Upper lobe of right lung (tissue), 1 donor: ENCODE data around the gene ZNF385B. TPM values are rescaled to one million over a fixed set of nuclear protein-coding genes. Genes with fewer than 3 reads are reported as not detected.
A peak's percentile ranks its signal among the peaks of the same experiment; 100 is the strongest.

Experiments
- ATAC-seq: fragments of 200-7000 bp; cut with Tn5 transposase; one replicate; pipeline ENCODE4 v1.9.1; 2020; ENCODE audit warnings: mild to moderate bottlenecking, moderate library complexity
- DNase-seq: peaks from one replicate; pipeline ENCODE4 v3.0.0-alpha.2; 2020
- H3K27ac ChIP-seq: fragments of 200-600 bp; one replicate; pipeline ENCODE4 v1.8.0; 2022
- H3K27me3 ChIP-seq: fragments of 200-600 bp; one replicate; pipeline ENCODE4 v1.8.0; 2022; ENCODE audit warnings: mild to moderate bottlenecking
- H3K36me3 ChIP-seq: fragments of 200-600 bp; one replicate; pipeline ENCODE4 v1.8.0; 2022
- H3K4me1 ChIP-seq: fragments of 200-600 bp; one replicate; pipeline ENCODE4 v1.8.0; 2022
- H3K4me3 ChIP-seq: fragments of 200-600 bp; one replicate; pipeline ENCODE4 v1.8.0; 2022; ENCODE audit warnings: mild to moderate bottlenecking
- H3K9me3 ChIP-seq: fragments of 200-600 bp; one replicate; pipeline ENCODE4 v1.8.0; 2022
- CTCF ChIP-seq: fragments of 200-600 bp; IDR thresholded peaks from one replicate; pipeline ENCODE4 v1.8.0; 2022; ENCODE audit warnings: antibody characterized with exemption
- intact Hi-C: fragments of 100-400 bp; cut with DNase I; formaldehyde crosslinking; loops from one replicate; pipeline ENCODE4 v1.11.0; 2022
- total RNA-seq: library from RNA; stranded (reverse); fragmentation: NEBNext Ultra II Directional; extraction: Animal tissue kit (Norgen Biotek cat#: 25700); gene quantifications from one replicate; pipeline ENCODE4 v1.2.1, GENCODE V29; 2021
- donor health status: DM: no; HTN: yes; CAD: no; lungs with severe emphysema.

The ZNF385B gene
- total RNA-seq, 1 donor from 2014 or later = 62.3 TPM

GRCh38 chr2:179882851-179883806, 21.7 kb upstream of the ZNF385B start:
- intact Hi-C loops = no loop called here
- H3K9me3 ChIP-seq = no peaks in the 10 kb centered on the region
- H3K4me3 ChIP-seq = no peak overlapping the region
- H3K27me3 ChIP-seq = no peaks in the 10 kb centered on the region
- DNase-seq (no peak), ATAC-seq (no peak)
- H3K36me3 ChIP-seq = no peaks in the 10 kb centered on the region
- H3K27ac ChIP-seq = no peak overlapping the region
- no peak for TF ChIP-seq CTCF
- no peaks in the 10 kb centered on the region for H3K4me1 ChIP-seq

GRCh38 chr2:179877601-179878364, 16.4 kb upstream of the ZNF385B start:
- ATAC-seq (no peak), DNase-seq (no peak)
- H3K27me3 ChIP-seq = no peaks in the 10 kb centered on the region
- no peak overlapping the region for H3K4me3 ChIP-seq
- H3K9me3 ChIP-seq = no peaks in the 10 kb centered on the region
- H3K4me1 ChIP-seq = no peaks in the 10 kb centered on the region
- H3K36me3 ChIP-seq = no peaks in the 10 kb centered on the region
- no peak for TF ChIP-seq CTCF
- H3K27ac ChIP-seq = no peak overlapping the region
- intact Hi-C loops = no loop called here

GRCh38 chr2:179876266-179876665, 14.9 kb upstream of the ZNF385B start:
- H3K9me3 ChIP-seq = no peaks in the 10 kb centered on the region
- intact Hi-C loops = no loop called here
- no peak overlapping the region for H3K27ac ChIP-seq
- no peaks in the 10 kb centered on the region for H3K36me3 ChIP-seq
- no peak overlapping the region for H3K4me3 ChIP-seq
- DNase-seq (no peak), ATAC-seq (no peak)
- no peak for TF ChIP-seq CTCF
- H3K27me3 ChIP-seq = no peaks in the 10 kb centered on the region
- H3K4me1 ChIP-seq = no peaks in the 10 kb centered on the region

- no peak for ATAC-seq
- Histone ChIP-seq H3K9me3 (no peaks in the 10 kb centered on the region), H3K4me3 (no peak overlapping the region), H3K36me3 (no peaks in the 10 kb centered on the region), H3K27me3 (no peaks in the 10 kb centered on the region), H3K4me1 (no peaks in the 10 kb centered on the region), H3K27ac (no peak overlapping the region)
- intact Hi-C loops = no loop called here
- TF ChIP-seq CTCF = no peak
- DNase-seq = no peak
Observed at GRCh38 chr2:179875864-179876263, 14.5 kb upstream of the ZNF385B start.

GRCh38 chr2:179862898-179863458, 1.6 kb upstream of the ZNF385B start:
- no peak for TF ChIP-seq CTCF

More at GRCh38 chr2:179862898-179863458, 1.6 kb upstream of the ZNF385B start:
- peaks cover 10% of the 10 kb centered on the region for H3K27me3 ChIP-seq
- DNase-seq = no peak
- no peaks in the 10 kb centered on the region for H3K9me3 ChIP-seq
- intact Hi-C loops = no loop called here
- no peaks in the 10 kb centered on the region for H3K4me1 ChIP-seq
- no peak overlapping the region for H3K4me3 ChIP-seq
- H3K27ac ChIP-seq = no peak overlapping the region
- no peaks in the 10 kb centered on the region for H3K36me3 ChIP-seq
- ATAC-seq = peak; percentile 23
